Cortex of kidney (tissue), 1 donor: ENCODE measurements around the gene KCTD2.
A peak's percentile ranks its signal among the peaks of the same experiment; 100 is the strongest.
"Not testable (repeated sequence)": the region's sequence is repeated elsewhere in the genome, so short reads cannot be mapped to it uniquely, and the experiment has no call there.

ENCODE experiments used
- DNase-seq: peaks from one replicate; lab custom pipeline; 2025; lab: John Stamatoyannopoulos, UW

The KCTD2 gene, protein sequence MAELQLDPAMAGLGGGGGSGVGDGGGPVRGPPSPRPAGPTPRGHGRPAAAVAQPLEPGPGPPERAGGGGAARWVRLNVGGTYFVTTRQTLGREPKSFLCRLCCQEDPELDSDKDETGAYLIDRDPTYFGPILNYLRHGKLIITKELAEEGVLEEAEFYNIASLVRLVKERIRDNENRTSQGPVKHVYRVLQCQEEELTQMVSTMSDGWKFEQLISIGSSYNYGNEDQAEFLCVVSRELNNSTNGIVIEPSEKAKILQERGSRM

DNA sequence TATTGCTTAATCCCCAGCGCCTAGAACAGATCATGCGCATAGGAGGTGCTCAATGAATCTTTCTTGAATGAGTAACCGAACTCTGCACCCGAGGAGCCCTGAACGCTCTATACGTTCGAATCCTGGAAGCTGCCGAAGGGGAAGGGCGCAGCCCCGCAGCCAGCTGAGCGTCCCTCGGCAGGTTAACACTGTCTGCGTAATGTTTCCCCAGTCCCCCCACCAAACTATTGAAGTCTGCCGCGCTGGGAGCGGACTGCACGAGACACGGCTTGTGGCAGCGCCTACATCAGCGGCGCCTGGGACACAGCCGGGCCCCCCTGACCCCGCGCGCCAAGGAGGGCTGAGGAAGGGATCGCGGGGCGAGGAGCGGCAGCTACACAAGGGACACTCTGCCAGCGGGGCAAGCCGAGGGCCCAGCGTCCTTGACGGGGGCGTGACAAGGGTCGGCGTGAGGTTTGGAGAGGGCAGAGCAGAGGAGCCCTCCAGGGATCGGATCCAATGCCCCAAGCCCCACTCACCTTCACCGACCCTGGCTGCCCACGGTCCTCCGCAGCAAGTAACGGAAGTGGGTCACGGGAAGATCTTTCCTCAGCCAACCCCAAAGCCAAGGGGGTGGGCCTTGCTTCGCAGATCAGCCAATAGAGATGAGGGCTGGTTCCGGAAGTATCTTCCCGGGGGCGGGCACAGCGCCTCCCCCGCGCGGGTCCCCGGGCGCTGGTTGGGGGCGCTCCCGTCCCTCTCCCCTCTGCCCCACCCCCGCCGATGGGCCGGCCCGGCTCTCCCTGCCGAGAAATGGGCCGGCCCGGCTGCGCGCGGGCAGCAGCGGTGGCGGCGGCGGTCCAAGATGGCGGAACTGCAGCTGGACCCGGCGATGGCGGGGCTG is at the start of gene KCTD2, which contains the start of gene ATP5PD:
Gene KCTD2 (plus strand): TSS at position 819 of the 883 bp plus-strand sequence. CDS start 26 bp downstream, at position 845.
Gene ATP5PD (minus strand): TSS at position 563 of the 883 bp plus-strand sequence. CDS start 4,319 bp downstream, outside the sequence.
- peak; percentile 36 for DNase-seq

DNA sequence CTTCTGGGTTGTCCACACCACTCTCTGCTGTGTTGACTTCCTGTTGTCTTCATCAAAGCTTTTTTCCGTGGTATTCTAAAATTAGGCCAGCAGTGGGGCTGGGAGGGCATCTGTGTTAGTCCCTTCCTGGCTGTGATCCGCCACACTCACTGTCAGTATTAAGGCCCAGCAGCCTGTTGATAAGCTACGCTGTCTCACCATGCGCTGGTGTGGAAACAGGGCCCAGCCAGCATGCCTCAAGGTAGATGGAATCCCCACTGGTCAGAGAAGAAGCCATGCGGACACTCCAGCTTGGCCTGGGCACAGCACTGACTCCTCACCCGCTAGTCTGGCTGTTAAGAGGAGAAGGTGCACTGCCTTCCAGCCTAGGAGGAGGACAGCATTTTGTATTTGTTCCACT is 48.2 kb upstream of the KCTD2 start:
- DNase-seq, result no peak

DNA sequence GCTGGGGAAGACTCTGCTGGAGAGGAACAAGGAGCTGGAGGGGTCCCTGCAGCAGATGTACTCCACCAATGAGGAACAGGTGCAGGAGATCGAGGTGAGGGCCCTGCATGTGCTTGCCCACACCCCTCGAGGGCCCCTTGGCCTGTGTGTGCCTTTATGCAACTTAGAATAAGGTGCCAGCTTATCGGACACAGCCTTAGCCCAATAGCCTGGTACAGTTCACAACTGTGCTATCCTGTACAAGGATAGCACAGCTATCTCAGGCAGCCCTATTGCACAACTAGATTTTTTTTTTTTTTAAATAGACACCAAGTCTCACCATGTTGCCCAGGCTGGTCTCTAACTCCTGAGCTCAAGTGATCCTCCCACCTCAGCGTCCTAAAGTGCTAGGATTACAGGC is 47.5 kb upstream of the KCTD2 start:
- DNase-seq, result no peak

DNA sequence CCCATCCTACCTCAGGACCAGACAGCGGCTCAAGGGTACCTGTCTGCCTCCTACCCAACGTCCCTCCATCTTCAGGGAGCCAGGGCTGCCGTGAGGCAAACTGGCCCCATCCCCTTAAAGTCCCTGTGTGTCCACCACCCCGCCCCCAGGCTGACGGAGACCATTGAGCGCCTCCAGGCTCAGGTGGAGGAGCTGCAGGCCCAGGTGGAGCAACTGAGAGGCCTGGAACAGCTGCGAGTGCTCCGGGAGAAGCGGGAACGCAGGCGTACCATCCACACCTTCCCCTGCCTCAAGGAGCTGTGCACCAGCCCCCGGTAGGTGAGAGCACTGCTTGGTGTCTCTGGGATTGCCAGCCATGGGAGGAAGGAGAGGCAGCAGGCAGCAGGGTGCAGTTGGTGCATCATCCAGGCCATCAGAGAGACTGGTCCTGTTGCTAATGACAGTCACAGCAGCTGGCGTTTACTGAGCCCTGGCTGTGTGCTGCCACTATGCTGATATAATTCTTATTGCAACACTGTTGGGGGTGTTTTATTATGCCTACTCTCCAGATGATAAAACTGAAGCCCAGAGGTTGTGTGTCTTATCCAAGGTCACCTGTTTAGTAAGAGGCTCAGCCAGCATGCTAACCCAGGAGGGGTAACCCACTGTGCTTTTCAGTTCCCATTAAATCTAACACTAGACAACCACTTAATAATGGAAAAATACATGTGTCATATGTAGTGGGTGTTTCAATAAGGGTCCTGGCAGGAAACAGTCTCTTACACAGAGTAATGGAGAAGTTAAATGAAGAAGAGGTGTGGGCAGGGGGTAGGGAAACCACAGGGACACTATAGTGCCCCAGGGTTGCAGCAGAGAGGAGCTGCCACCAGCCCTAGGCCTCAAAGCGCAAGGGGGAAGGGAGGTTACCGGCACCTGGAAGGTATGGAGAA is 44.8 kb upstream of the KCTD2 start:
- no peak for DNase-seq

DNA sequence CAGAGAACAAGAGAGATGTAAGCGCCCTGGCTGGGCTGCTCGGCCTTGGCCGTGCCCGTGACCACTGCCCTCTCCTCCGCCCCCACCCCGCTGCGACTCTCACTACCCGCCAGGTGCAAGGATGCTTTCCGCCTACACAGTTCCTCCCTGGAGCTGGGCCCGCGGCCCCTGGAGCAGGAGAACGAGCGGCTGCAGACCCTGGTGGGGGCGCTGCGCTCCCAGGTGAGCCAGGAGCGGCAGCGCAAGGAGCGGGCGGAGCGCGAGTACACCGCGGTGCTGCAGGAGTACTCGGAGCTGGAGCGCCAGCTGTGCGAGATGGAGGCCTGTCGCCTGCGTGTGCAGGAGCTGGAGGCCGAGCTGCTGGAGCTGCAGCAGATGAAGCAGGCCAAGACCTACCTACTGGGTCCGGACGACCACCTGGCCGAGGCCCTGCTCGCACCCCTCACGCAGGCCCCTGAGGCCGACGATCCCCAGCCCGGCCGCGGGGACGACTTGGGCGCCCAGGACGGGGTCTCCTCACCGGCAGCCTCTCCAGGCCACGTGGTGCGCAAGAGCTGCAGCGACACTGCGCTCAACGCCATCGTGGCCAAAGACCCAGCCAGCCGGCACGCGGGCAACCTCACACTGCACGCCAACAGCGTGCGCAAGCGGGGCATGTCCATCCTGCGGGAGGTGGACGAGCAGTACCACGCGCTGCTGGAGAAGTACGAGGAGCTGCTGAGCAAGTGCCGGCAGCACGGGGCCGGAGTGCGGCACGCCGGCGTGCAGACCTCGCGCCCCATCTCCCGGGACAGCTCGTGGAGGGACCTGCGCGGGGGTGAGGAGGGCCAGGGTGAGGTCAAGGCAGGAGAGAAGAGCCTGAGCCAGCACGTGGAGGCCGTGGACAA is 43.7 kb upstream of the KCTD2 start:
- DNase-seq, result no peak

DNA sequence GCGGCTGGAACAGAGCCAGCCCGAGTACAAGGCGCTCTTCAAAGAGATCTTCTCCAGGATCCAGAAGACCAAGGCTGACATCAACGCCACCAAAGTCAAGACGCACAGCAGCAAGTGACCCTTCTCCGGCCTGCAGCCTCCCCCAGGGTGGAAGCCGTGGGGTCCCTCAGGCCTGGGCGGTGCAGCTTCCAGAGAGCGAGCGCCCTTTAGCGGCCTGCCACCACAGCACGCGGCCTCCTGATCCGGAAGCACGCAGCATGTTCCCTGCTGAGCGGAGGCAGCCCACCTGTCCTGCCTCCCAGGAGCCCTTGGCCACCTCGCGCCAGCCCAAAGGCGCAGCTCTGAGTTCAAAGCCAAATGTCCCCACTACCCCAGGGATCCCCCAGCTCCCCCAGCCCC is 43.1 kb upstream of the KCTD2 start:
- DNase-seq, result no peak

DNA sequence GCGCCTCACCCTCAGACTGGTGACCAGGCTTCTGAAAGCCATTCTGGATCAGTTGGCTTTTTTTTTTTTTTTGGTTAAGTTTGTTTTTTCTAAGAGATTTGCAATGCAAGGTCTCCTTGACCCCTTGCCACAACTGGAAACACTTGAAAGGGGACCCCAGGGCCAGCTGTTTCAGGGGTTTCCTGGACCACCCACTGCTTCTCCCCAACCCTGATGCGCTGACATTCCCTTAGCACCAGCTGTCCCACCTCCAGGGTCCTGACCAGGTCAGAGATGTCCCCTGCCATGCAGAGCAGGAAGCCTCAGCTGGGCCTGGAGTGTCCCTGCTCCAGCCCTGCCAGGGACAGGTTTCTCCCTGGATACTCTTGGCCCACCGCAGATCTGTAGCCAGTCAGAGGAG is 42.7 kb upstream of the KCTD2 start:
- no peak for DNase-seq

DNA sequence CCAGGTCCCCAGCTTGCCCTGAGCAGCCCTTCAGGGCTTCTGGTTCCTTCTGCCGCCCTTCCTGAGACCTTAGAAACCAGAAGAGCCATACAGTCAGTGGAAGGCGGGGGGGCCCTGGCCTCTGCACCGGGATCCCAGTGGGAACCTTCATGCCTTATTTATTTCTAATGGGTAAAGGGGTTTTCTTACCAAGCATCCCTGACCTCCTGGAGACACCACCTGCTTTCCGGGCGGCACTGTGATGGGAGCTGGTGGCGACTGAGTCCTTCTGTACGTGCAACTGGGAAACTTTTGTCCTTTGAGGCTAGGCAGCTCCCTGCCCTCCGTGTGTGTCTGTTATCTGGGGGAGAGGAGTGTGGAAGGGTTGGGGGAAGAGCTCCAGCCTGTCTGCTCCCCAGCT is 41.7 kb upstream of the KCTD2 start:
- DNase-seq, result no peak

DNA sequence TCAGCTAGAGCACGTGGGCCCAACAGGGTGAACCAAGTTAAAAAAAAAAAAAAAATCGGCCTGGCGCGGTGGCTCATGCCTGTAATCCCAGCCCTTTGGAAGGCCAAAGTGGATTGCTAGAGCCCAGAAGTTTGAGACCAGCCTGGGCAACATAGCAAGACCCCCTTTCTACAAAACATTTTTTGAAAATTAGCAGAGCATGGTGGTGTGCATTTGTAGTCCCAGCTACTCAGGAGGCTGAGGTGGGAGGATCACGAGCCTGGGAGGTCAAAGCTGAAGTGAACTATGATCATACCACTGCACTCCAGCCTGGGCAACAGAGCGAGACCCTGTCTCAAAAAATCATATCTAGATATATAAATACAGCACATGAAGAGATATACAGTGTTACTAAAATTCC is 40.9 kb upstream of the KCTD2 start:
- DNase-seq, result not testable (repeated sequence)

DNA sequence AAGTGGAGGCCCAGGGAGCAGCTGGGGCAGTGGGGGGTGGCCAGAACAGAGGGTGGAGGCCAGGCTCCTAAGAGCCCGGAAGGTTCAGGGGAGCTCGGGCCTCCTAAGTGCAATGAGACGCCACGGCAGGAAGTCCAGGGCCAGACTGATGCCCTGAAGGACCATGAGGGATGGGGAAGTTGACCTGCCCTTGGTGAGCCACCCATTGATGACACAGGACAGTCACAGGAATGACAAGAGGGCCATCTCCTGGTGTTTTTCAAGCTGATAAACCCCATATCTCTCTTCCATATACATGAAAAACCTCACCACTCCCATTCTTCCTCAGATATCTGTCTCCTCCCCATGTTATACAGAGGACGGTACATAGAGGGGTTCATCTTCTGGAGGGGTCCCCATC is 40.4 kb upstream of the KCTD2 start:
- no peak for DNase-seq

DNA sequence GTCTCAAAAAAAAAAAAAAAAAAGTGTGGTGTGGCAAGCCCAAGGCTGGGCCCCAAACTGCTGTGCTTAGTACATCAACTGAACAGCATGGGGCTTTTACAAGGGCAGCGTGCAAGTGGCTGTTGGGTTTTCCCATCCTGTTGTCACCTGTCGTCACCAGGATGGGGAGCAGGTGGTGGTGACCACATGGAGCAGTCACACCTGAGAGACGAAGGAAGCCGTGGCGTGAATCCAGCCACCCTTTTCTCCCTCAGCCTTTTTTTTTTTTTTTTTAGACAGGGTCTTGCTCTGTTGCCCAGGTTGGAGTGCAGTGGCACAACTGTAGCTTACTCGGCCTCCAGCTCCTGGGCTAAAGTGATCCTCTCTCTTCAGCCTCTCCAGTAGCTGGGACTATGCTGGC is 38.7 kb upstream of the KCTD2 start:
- DNase-seq, result no peak

DNA sequence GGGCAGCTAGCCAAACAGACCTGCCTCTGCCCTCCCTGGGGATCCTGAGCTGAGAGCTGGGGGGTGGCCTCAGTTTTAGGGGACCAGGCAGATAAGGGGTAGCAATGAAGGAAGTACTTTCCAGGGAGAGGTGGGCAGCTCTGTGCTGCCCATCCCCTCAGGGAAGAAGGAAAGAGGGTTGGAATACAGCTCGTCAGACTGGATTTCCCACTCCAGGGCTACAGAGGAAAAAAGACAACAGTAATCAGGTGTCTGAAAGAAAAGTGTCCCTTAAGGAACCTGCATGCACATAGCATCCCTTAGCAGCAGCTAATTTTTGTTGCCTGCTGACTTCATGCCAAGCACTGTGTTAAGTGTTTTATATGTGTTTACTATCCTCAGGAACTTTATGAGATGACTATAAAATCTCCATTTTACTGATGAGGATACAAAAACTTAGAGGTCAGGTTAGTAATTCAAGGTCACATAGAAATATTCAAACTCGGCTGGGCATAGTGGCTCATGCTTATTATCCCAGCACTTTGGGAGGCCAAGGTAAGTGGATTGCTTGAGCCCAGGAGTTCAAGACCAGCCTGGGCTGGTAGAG is 37.8 kb upstream of the KCTD2 start:
- DNase-seq, result no peak

DNA sequence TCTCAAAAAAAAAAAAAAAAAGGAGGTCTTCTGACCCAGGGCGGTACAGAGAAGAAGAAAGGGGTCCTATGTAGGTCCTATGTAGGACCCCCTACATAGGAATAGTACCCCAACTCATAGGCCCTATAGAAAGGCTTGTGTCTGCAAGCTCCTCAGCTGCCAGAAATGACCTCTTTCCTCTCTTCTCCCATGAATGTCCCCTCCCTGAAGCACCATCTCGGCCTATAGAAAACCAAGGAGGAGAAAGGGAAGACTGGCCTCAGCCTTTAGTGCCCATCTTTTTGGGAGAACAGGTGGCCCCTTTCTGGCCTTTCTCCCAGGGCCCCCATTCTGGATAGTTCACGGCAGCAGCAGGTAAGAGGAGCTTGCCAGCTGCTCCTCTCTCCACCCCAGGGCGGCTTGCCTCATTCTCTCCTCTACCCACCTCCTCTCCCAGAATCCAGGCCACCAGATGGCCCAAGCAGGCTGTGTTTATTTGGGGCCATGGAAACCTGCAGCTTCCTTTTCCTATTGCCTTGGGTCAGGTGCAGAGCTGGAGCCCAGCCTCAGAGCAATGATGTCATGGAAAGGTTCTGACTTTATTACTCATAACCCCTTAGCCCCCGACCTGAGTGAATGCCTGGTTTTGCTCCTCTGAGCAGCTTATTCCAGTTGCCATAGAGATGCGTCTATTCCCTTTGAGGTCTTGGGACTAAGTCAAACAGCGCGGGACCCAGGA is 36.2 kb upstream of the KCTD2 start:
- DNase-seq, result no peak

DNA sequence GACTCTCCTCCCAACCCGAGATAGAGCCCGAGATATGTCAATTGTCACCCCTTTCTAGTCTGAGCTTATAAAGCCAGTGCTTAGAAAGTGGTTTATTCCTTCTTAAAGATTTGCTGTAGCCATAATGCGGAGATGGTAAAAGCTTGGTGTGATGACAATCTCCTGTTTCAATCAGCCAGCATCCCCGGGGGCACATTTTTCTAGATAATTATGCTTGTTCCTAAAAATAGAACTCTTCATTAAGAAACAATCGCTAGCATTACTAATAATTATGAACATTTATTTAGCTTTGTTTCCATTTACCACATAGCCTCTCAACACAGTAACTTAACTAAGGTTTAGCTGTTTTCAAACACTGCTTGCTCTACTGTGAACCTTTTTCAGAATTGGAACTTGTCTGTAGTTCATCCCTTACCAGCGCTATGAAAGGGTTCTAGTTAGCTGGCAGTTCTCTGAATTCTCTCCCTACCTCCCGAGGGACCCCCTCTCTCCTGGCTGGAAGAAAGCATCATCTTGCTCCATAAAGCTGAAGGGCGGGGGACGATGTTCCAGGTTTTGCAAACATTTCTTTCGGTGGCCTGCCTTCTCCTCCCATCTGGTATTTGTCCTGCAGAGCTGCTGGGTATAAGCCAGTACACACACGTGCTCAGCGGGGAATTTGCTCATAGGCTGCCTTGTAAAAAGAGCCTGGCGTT is 35.5 kb upstream of the KCTD2 start:
- DNase-seq, result no peak

DNA sequence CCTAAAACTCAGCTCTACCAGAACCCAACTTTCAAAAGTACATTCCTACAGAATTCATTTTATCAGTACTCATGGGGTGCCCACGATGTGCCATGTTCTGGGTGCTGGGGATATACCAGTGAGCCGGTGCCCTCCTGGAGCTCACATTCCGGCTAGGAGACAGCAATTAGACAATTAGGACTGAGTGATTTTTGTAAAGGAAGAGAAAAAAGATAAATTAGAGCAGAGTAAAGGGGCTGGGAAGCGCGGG is 35.0 kb upstream of the KCTD2 start:
- no peak for DNase-seq

DNA sequence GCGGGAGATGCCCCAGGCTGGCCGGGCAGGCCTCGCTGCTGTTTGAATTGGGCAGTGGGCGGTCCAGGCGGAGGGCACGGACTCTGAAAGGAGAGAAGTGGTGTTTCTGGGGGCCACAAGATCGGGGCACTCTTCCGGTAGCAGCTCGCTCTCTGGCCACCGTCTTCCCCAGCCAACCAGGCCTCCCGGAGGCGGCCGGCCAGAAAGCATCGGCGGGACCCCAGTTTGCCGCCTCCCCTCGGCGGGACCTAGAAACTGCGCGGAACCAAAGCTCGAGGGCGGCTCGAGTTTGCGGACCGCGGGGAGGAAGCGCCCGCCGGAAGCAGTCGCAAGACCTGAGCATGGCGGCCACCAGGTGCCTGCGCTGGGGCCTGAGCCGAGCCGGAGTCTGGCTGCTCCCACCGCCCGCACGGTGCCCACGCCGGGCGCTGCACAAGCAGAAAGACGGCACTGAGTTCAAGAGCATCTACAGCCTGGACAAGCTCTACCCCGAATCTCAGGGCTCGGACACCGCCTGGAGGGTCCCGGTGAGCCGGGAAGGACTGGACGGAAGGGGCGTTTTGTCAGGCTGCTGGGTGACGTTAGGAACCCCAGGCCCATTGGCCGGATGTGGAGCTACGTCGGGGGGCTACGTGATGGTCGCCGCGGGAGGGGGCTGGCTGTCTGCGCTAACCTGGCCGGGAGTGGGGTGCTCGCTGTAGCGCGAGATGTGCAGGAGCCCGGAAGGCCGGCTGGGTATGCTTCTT is 34.5 kb upstream of the KCTD2 start, which contains the start of gene MRPL58:
Gene MRPL58 (plus strand): TSS at position 325 of the 746 bp plus-strand sequence. CDS start 17 bp downstream, at position 342.
- DNase-seq, result no peak

DNA sequence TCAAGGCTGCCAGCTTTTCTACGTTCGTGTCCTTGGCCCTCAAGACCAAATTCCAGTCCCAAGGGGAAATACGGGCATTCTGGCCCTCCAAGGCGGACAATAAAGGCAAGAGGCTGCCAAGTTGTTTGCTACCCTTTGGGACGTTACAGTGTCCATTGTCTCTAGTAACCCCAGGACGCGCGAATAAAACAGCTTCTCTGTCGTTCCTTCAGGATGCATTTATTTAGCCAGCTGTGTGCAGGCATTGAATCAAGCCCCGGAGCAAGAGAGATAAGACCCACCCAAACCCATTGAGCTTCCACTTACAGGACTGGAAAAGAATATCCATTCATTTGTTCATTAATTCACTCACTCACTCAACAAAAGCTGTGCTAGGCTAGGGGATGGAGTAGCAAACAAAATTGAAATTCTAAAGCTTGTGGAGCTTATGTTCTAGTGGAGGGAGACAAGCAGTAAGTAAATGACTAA is 33.9 kb upstream of the KCTD2 start:
- no peak for DNase-seq

DNA sequence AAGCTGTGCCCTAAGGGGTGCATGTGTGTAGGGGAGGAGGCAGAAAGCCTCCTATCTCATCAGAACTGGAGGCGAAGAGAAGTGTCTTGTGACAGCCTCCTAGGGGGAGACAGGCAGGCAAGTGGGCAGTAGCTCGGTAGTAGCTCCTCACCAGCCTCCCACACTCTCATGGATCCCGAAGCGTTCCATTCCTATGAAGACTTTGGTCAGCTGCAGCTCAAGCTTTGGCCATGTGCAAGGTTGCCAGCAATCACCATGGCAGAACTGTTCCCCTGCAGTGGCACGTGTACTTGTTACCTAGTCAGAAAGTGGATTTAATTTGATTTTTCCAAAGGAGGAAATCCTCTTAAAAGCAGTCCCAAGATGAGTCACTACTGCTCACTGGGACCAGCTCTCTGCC is 27.9 kb upstream of the KCTD2 start:
- DNase-seq, result no peak

DNA sequence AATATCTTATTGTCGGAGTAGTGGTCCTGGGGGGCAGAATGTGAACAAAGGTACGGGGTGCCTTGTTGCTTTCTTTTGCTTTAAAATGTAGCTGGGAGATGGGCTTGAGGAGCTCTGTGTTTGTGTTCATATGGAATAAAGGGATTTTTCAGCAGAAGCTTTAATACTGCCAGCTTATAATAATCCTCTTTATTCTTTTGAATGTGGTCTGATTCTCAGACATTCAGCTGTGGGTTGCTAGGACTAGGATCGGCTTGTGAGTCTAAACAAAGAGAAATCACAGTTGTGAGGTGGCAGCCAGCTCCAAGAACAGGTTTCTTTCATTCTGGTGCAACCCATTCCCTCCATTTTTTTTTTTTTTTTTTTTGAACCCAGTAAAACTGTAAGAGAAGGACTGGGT is 27.3 kb upstream of the KCTD2 start:
- DNase-seq, result no peak
